Fibroblast of lung (primary cell): ENCODE data around the gene SLK. TPM values are rescaled to one million over a fixed set of nuclear protein-coding genes. Genes with fewer than 3 reads are reported as not detected.

Experiments used
- DNase-seq, 2 donors: peaks; one replicate each; pipeline versions ENCODE4 v3.0.0 to v3.0.0-alpha.2; 2010; ENCODE audit warnings: low read depth in 2 of 2
- H2AFZ ChIP-seq: 2 replicates; pipeline ENCODE4 v1.5.1; 2012; ENCODE audit warnings: low read length, control low read depth, inconsistent platforms
- H3K27ac ChIP-seq: 2 replicates; pipeline ENCODE4 v1.5.1; 2011; ENCODE audit warnings: low read length, control low read depth; ENCODE audit not compliant: insufficient read depth
- H3K27me3 ChIP-seq: 2 replicates; pipeline ENCODE4 v1.5.1; 2011; ENCODE audit warnings: mild to moderate bottlenecking, low read length; ENCODE audit not compliant: control insufficient read depth, insufficient read depth
- H3K36me3 ChIP-seq: 2 replicates; pipeline ENCODE4 v1.5.1; 2011; ENCODE audit warnings: low read length; ENCODE audit not compliant: control insufficient read depth, insufficient read depth
- H3K4me1 ChIP-seq: 2 replicates; pipeline ENCODE4 v1.5.1; 2011; ENCODE audit warnings: low read length; ENCODE audit not compliant: control insufficient read depth, insufficient read depth; ENCODE audit errors: extremely low read depth
- H3K4me2 ChIP-seq: 2 replicates; pipeline ENCODE4 v1.5.1; 2011; ENCODE audit warnings: low read length, control low read depth; ENCODE audit not compliant: insufficient read depth; ENCODE audit errors: extremely low read depth
- H3K4me3 ChIP-seq, 4 experiments: fragments of 200-600 bp in 1 of 4; sonication (generic) in 1 of 4; replicated peaks in 1 of 4; 2 replicates each; pipeline ENCODE4 v1.5.1; 2011 to 2016; ENCODE audit warnings: low read length in 4 of 4, low read depth in 3 of 4, mild to moderate bottlenecking in 3 of 4, control low read depth in 2 of 4, inconsistent platforms in 1 of 4, mixed read lengths in 1 of 4; ENCODE audit not compliant: insufficient read depth in 1 of 4; ENCODE audit errors: control extremely low read depth in 1 of 4
- H3K79me2 ChIP-seq: 2 replicates; pipeline ENCODE4 v1.5.1; 2012; ENCODE audit warnings: mild to moderate bottlenecking, low read length, inconsistent platforms; ENCODE audit not compliant: control insufficient read depth, insufficient read depth
- H3K9ac ChIP-seq: 2 replicates; pipeline ENCODE4 v1.5.1; 2011; ENCODE audit warnings: mild to moderate bottlenecking, low read length, control low read depth; ENCODE audit not compliant: insufficient read depth
- H3K9me3 ChIP-seq: 2 replicates; pipeline ENCODE4 v1.5.1; 2012; ENCODE audit warnings: low read depth, low read length; ENCODE audit not compliant: control insufficient read depth, insufficient read depth
- H4K20me1 ChIP-seq: 2 replicates; pipeline ENCODE4 v1.5.1; 2011; ENCODE audit warnings: low read length; ENCODE audit not compliant: control insufficient read depth, insufficient read depth; ENCODE audit errors: extremely low read depth
- CTCF ChIP-seq, 2 donors: IDR thresholded peaks in 1 of 2; conservative IDR thresholded peaks in 1 of 2; 1 replicate in 1 of 2; 2 replicates in 1 of 2; pipeline ENCODE4 v1.5.1; 2011 to 2012; ENCODE audit warnings: low read length in 2 of 2, control low read depth in 1 of 2, inconsistent platforms in 1 of 2, low read depth in 1 of 2, mild to moderate bottlenecking in 1 of 2
- EZH2 ChIP-seq: IDR thresholded peaks from 2 replicates; pipeline ENCODE4 v1.5.1; 2012; ENCODE audit warnings: low read length, control low read depth, mild to moderate bottlenecking; ENCODE audit errors: missing control alignments
- polyA plus RNA-seq, 2 donors: library from polyadenylated mRNA; depleted of rRNA in 1 of 2; stranded (reverse) in 1 of 2; unstranded in 1 of 2; fragments of >200 nt; gene quantifications; 2 replicates each; pipeline ENCODE4 v1.2.1, GENCODE V29; 2011 to 2012; ENCODE audit warnings: missing spikeins in 1 of 2
- total RNA-seq: library from RNA; depleted of rRNA; stranded (reverse); fragments of >200 nt; gene quantifications from 2 replicates; pipeline ENCODE4 v1.2.1, GENCODE V29; 2014

SLK gene
- total and polyA plus RNA-seq, 2 donors (not counting 1 experiment from before 2014, with no cell fraction given): 18.2 to 63.1 TPM

- no peaks in the 10 kb centered on the region for H3K4me1 ChIP-seq
- H2AFZ ChIP-seq: no peak overlapping the region
- H3K79me2 ChIP-seq: no peaks in the 10 kb centered on the region
- H4K20me1 ChIP-seq: no peaks in the 10 kb centered on the region
- no peaks in the 10 kb centered on the region for H3K27me3 ChIP-seq
- no peak for DNase-seq
- H3K4me3 ChIP-seq: no peak overlapping the region
- H3K4me2 ChIP-seq: no peak overlapping the region
- no peaks in the 10 kb centered on the region for H3K36me3 ChIP-seq
- H3K27ac ChIP-seq: no peak overlapping the region
- no peak for TF ChIP-seq CTCF (conservative IDR thresholded peaks at IDR 0.05 in 1 of 2, IDR thresholded peaks at IDR 0.05 in 1 of 2; ENCODE audit: low read depth in 1 of 2, low read length in 2 of 2)
- TF ChIP-seq EZH2: no peak
- H3K9ac ChIP-seq: no peak overlapping the region
- no peaks in the 10 kb centered on the region for H3K9me3 ChIP-seq
Observed at GRCh38 chr10:103951942-103952341, 15.0 kb upstream of the SLK start.

- H3K9me3 ChIP-seq: no peaks in the 10 kb centered on the region
- H3K4me1 ChIP-seq: no peaks in the 10 kb centered on the region
- DNase-seq: no peak
- no peaks in the 10 kb centered on the region for H3K36me3 ChIP-seq
- no peaks in the 10 kb centered on the region for H3K27me3 ChIP-seq
- H4K20me1 ChIP-seq: no peaks in the 10 kb centered on the region
- TF ChIP-seq CTCF (conservative IDR thresholded peaks at IDR 0.05 in 1 of 2, IDR thresholded peaks at IDR 0.05 in 1 of 2; ENCODE audit: low read depth in 1 of 2, low read length in 2 of 2) (no peak), EZH2 (no peak)
- no peak overlapping the region for H3K4me3 ChIP-seq
- no peak overlapping the region for H2AFZ ChIP-seq
- H3K9ac ChIP-seq: no peak overlapping the region
- no peaks in the 10 kb centered on the region for H3K79me2 ChIP-seq
- H3K4me2 ChIP-seq: no peak overlapping the region
- H3K27ac ChIP-seq: no peak overlapping the region
Observed at GRCh38 chr10:103954543-103954942, 12.4 kb upstream of the SLK start.

GRCh38 chr10:103958996-103959395 is 7.9 kb upstream of the SLK start:
- H4K20me1 ChIP-seq: no peaks in the 10 kb centered on the region
- peak in 1 of 2 donors; percentile 21 for DNase-seq
- H3K9me3 ChIP-seq: no peaks in the 10 kb centered on the region
- H3K27me3 ChIP-seq: no peaks in the 10 kb centered on the region
- TF ChIP-seq EZH2 (no peak), CTCF (conservative IDR thresholded peaks at IDR 0.05 in 1 of 2, IDR thresholded peaks at IDR 0.05 in 1 of 2; ENCODE audit: low read depth in 1 of 2, low read length in 2 of 2) (no peak)
- H3K36me3 ChIP-seq: no peaks in the 10 kb centered on the region
- H3K27ac ChIP-seq: no peak overlapping the region
- H3K4me1 ChIP-seq: no peaks in the 10 kb centered on the region
- H3K9ac ChIP-seq: no peak overlapping the region
- no peak overlapping the region for H3K4me3 ChIP-seq
- no peaks in the 10 kb centered on the region for H3K79me2 ChIP-seq
- H2AFZ ChIP-seq: no peak overlapping the region
- no peak overlapping the region for H3K4me2 ChIP-seq
